IMR-90 (cell line): ENCODE results near the gene GPR135.

Experiments used
- MAZ ChIP-seq: IDR thresholded peaks from 2 replicates; pipeline ENCODE4 v1.6.1; 2012; ENCODE audit warnings: low read depth, mild to moderate bottlenecking, low read length, improper control_type of control experiment, moderate library complexity, borderline replicate concordance
- POLR2A ChIP-seq: IDR thresholded peaks from 2 replicates; pipeline ENCODE4 v1.6.1; 2012; ENCODE audit warnings: mild to moderate bottlenecking, low read depth, low read length
- RFX5 ChIP-seq: IDR thresholded peaks from 2 replicates; pipeline ENCODE4 v1.8.0; 2012; ENCODE audit warnings: low read depth, mild to moderate bottlenecking, low read length, moderate library complexity
- TF ChIP-seq, protein P1 (sequence below): conservative IDR thresholded peaks from 2 replicates; pipeline ENCODE4 v1.5.1; 2012; ENCODE audit warnings: mild to moderate bottlenecking, low read depth, low read length, improper control_type of control experiment

DNA sequence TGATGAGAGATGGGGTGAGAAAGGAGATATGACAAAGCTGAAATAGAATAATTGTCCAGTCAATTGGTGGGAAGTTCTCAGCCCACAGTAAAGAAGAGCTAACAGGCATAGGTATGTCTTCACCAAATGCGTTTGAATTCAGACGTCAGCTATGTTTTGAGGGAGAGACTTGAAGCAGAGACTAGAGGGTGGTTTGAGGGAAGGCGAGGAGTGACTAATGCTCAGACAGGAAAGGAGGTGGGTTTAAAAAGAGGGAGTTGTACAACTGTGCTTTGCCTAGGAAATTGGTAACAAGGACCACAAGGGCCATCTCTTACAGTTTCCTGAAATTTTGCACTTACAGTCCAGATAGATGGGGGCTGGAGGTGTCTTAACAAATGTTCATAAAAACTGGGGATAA lies 25.6 kb upstream of the GPR135 start:
- TF ChIP-seq RFX5 (no peak), POLR2A (no peak), MAZ (no peak)
- TF ChIP-seq, protein P1, sequence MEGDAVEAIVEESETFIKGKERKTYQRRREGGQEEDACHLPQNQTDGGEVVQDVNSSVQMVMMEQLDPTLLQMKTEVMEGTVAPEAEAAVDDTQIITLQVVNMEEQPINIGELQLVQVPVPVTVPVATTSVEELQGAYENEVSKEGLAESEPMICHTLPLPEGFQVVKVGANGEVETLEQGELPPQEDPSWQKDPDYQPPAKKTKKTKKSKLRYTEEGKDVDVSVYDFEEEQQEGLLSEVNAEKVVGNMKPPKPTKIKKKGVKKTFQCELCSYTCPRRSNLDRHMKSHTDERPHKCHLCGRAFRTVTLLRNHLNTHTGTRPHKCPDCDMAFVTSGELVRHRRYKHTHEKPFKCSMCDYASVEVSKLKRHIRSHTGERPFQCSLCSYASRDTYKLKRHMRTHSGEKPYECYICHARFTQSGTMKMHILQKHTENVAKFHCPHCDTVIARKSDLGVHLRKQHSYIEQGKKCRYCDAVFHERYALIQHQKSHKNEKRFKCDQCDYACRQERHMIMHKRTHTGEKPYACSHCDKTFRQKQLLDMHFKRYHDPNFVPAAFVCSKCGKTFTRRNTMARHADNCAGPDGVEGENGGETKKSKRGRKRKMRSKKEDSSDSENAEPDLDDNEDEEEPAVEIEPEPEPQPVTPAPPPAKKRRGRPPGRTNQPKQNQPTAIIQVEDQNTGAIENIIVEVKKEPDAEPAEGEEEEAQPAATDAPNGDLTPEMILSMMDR: no peak
